HCT116 (cell line): ENCODE results near the gene LY6G6C. TPM values are rescaled to one million over a fixed set of nuclear protein-coding genes. Genes with fewer than 3 reads are reported as not detected.

Experiments used
- ATAC-seq: fragments of 200-7000 bp; cut with Tn5 transposase; 2 replicates; pipeline ENCODE4 v1.9.1; 2020; ENCODE audit warnings: mild to moderate bottlenecking, moderate library complexity
- BruUV-seq: library from RNA; stranded (reverse); fragments of 400-500 nt; replicated peaks from 2 replicates; lab custom pipeline; 2021; lab: Mats Ljungman, UMichigan
- CTCF ChIA-PET: fragments of 300-600 bp; sonication (Branson Sonifier 250); formaldehyde crosslinking; loops from one replicate; lab custom pipeline; 2021; ENCODE audit warnings: antibody characterized with exemption; lab: Charles Lee
- POLR2A ChIA-PET: fragments of 300-600, 350-600 bp; sonication (Branson Sonifier 250); formaldehyde crosslinking; loops from one replicate; lab custom pipeline; 2021; ENCODE audit warnings: antibody characterized with exemption; lab: Charles Lee
- RAD21 ChIA-PET, 2 experiments: fragments of 300-600 bp; sonication (Branson Sonifier 250); formaldehyde crosslinking; loops; one replicate each; lab custom pipeline; 2023; ENCODE audit warnings: low total read pairs in 2 of 2; ENCODE audit not compliant: uncharacterized antibody in 2 of 2, unreplicated experiment in 2 of 2, low non-redundant PET in 1 of 2; lab: Charles Lee
- DNase-seq: peaks from one replicate; pipeline ENCODE4 v3.0.0-alpha.2; 2010; ENCODE audit warnings: low read depth, low spot score
- H2AFZ ChIP-seq: fragments of 200-600 bp; shearing (Covaris generic), sonication (generic); 2 replicates; pipeline ENCODE4 v1.6.1; 2017; ENCODE audit warnings: low read depth, mixed run types, mixed read lengths, antibody characterized with exemption, low read length; ENCODE audit not compliant: poor library complexity, severe bottlenecking
- H3K27ac ChIP-seq: 2 replicates; pipeline ENCODE4 v1.5.1; 2012; ENCODE audit warnings: low read depth, low read length
- H3K27me3 ChIP-seq: fragments of 200-600 bp; sonication (generic); 2 replicates; pipeline ENCODE4 v1.6.1; 2016; ENCODE audit warnings: mixed run types, low read length, mixed read lengths; ENCODE audit not compliant: insufficient read depth
- H3K36me3 ChIP-seq, 2 experiments: fragments of 200-500 bp in 1 of 2; fragments of 200-600 bp in 1 of 2; sonication (Bioruptor generic) in 1 of 2; sonication (generic) in 1 of 2; 2 replicates each; pipeline versions ENCODE4 v1.5.1 to v1.6.1; 2014 to 2016; ENCODE audit warnings: low read length in 2 of 2, inconsistent platforms in 1 of 2, mixed read lengths in 1 of 2, mixed run types in 1 of 2; ENCODE audit not compliant: insufficient read depth in 2 of 2, control insufficient read depth in 1 of 2
- H3K4me1 ChIP-seq, 2 experiments: fragments of 200-600 bp in 1 of 2; sonication (generic) in 1 of 2; 2 replicates each; pipeline versions ENCODE4 v1.5.1 to v1.6.1; 2012 to 2017; ENCODE audit warnings: low read length in 2 of 2, inconsistent platforms in 1 of 2, mild to moderate bottlenecking in 1 of 2, mixed read lengths in 1 of 2, mixed run types in 1 of 2, moderate library complexity in 1 of 2; ENCODE audit not compliant: insufficient read depth in 2 of 2, control insufficient read depth in 1 of 2
- H3K4me2 ChIP-seq: fragments of 200-600 bp; sonication (generic); 2 replicates; pipeline ENCODE4 v1.6.1; 2017; ENCODE audit warnings: mixed run types, low read length, mixed read lengths
- H3K4me3 ChIP-seq, 2 experiments: fragments of 200-600 bp in 1 of 2; sonication (generic) in 1 of 2; replicated peaks in 1 of 2; 2 replicates each; pipeline ENCODE4 v1.5.1; 2011 to 2016; ENCODE audit warnings: low read length in 2 of 2, control low read depth in 1 of 2, low read depth in 1 of 2, mild to moderate bottlenecking in 1 of 2, mixed read lengths in 1 of 2, mixed run types in 1 of 2
- H3K79me2 ChIP-seq: fragments of 200-600 bp; sonication (generic); 2 replicates; pipeline ENCODE4 v1.6.1; 2017; ENCODE audit warnings: mild to moderate bottlenecking, mixed run types, low read length, moderate library complexity, mixed read lengths; ENCODE audit not compliant: insufficient read depth
- H3K9ac ChIP-seq: fragments of 200-600 bp; sonication (generic); 2 replicates; pipeline ENCODE4 v1.6.1; 2016; ENCODE audit warnings: low read length, mixed read lengths
- H3K9me2 ChIP-seq: fragments of 200-600 bp; sonication (generic), shearing (Covaris generic); 2 replicates; pipeline ENCODE4 v1.6.1; 2017; ENCODE audit warnings: mixed run types, mild to moderate bottlenecking, moderate library complexity; ENCODE audit not compliant: insufficient read depth
- H3K9me3 ChIP-seq, 2 experiments: fragments of 200-500 bp in 1 of 2; fragments of 200-600 bp in 1 of 2; sonication (Bioruptor generic) in 1 of 2; sonication (generic) in 1 of 2; 2 replicates each; pipeline ENCODE4 v1.6.1; 2014 to 2017; ENCODE audit warnings: low read length in 2 of 2, mixed read lengths in 2 of 2, inconsistent platforms in 1 of 2, low read depth in 1 of 2, mild to moderate bottlenecking in 1 of 2, mixed run types in 1 of 2, moderate library complexity in 1 of 2; ENCODE audit not compliant: control insufficient read depth in 1 of 2, insufficient read depth in 1 of 2
- H4K20me1 ChIP-seq: fragments of 200-600 bp; sonication (generic), shearing (Covaris generic); 2 replicates; pipeline ENCODE4 v1.6.1; 2017; ENCODE audit warnings: mixed run types, mild to moderate bottlenecking, moderate library complexity; ENCODE audit not compliant: insufficient read depth
- ATF3 ChIP-seq: IDR thresholded peaks from 2 replicates; pipeline ENCODE4 v1.6.1; 2012
- CBX3 ChIP-seq: IDR thresholded peaks from 2 replicates; pipeline ENCODE4 v1.6.1; 2012; ENCODE audit warnings: low read depth
- CEBPB ChIP-seq: IDR thresholded peaks from 2 replicates; pipeline ENCODE4 v1.6.1; 2012; ENCODE audit warnings: low read depth
- ELF1 ChIP-seq: IDR thresholded peaks from 2 replicates; pipeline ENCODE4 v1.6.1; 2012; ENCODE audit warnings: low read depth, borderline replicate concordance
- EZH2 ChIP-seq: fragments of 200-600 bp; sonication (generic); IDR thresholded peaks from 2 replicates; pipeline ENCODE4 v1.6.1; 2017; ENCODE audit warnings: antibody characterized with exemption, mixed run types
- EZH2phosphoT487 ChIP-seq: fragments of 200-600 bp; IDR thresholded peaks from 2 replicates; pipeline ENCODE4 v1.6.1; 2018; ENCODE audit warnings: antibody characterized with exemption, borderline replicate concordance
- FOSL1 ChIP-seq: IDR thresholded peaks from 2 replicates; pipeline ENCODE4 v1.6.1; 2012; ENCODE audit warnings: low read depth
- MAX ChIP-seq: IDR thresholded peaks from 2 replicates; pipeline ENCODE4 v1.6.1; 2012
- RAD21 ChIP-seq: IDR thresholded peaks from 2 replicates; pipeline ENCODE4 v1.6.1; 2012; ENCODE audit warnings: low read depth, mild to moderate bottlenecking
- REST ChIP-seq: IDR thresholded peaks from 2 replicates; pipeline ENCODE4 v1.6.1; 2012; ENCODE audit warnings: low read depth
- SIN3A ChIP-seq: IDR thresholded peaks from 2 replicates; pipeline ENCODE4 v1.6.1; 2012; ENCODE audit warnings: low read depth
- SP1 ChIP-seq: IDR thresholded peaks from 2 replicates; pipeline ENCODE4 v1.6.1; 2012; ENCODE audit warnings: low read depth
- SRF ChIP-seq: IDR thresholded peaks from 2 replicates; pipeline ENCODE4 v1.6.1; 2012; ENCODE audit warnings: low read depth
- TCF7L2 ChIP-seq: IDR thresholded peaks from 2 replicates; pipeline ENCODE4 v1.7.0; 2011; ENCODE audit warnings: borderline replicate concordance, inconsistent platforms; ENCODE audit not compliant: insufficient read depth, insufficient read length; ENCODE audit errors: extremely low read depth
- ZFX ChIP-seq: fragments of 450-650 bp; IDR thresholded peaks from 2 replicates; pipeline ENCODE4 v1.6.1; 2017
- ZNF274 ChIP-seq: fragments of 200-500 bp; sonication (Bioruptor generic); IDR thresholded peaks from 2 replicates; pipeline ENCODE4 v1.6.1; 2014; ENCODE audit warnings: mild to moderate bottlenecking, low read depth, low read length, inconsistent platforms
- intact Hi-C: fragments of 100-400 bp; cut with micrococcal nuclease; formaldehyde crosslinking; loops from 2 replicates; pipeline ENCODE4 v1.10.0; 2022
- total RNA-seq: library from RNA; stranded (reverse); gene quantifications from one replicate; pipeline ENCODE4 v1.2.1, GENCODE V29; 2021; ENCODE audit not compliant: unreplicated experiment

Gene LY6G6C
- total RNA-seq, 1 experiment from 2014 or later: 0.54 TPM

- TF ChIP-seq EZH2phosphoT487 (no peak), REST (no peak), ELF1 (no peak), MAX (no peak)
- TF ChIP-seq, all 23 proteins: peak for 4
Measured at GRCh38 chr6:31680226-31681134, 41.1 kb downstream of the LY6G6C start, which contains the start of gene LY6G5C (continued).

GRCh38 chr6:31677955-31678354 is 43.6 kb downstream of the LY6G6C start:
- ChIA-PET RAD21 (interaction anchor here in 1 of 2 experiments (0.5 kb wide), 1 partner anchor 27 kb away, joined by 3 read pairs; no protein-coding TSS in a partner anchor), POLR2A (no interaction called here), CTCF (no interaction called here)
- Histone ChIP-seq H2AFZ (no peak overlapping the region), H3K9me2 (no peaks in the 10 kb centered on the region), H3K36me3 (no peaks in the 10 kb centered on the region; a peak in 1 of 4 replicates), H3K9ac (no peak overlapping the region), H4K20me1 (no peaks in the 10 kb centered on the region), H3K4me1 (peaks cover 4 to 19% of the 10 kb centered on the region in 2 experiments; a peak in 3 of 4 replicates), H3K4me2 (no peak overlapping the region), H3K27me3 (no peaks in the 10 kb centered on the region), H3K9me3 (no peaks in the 10 kb centered on the region), H3K79me2 (no peaks in the 10 kb centered on the region), H3K4me3 (no peak overlapping the region), H3K27ac (no peak overlapping the region)
- ATAC-seq (no peak), DNase-seq (no peak)
- TF ChIP-seq FOSL1 (no peak), ATF3 (no peak), RAD21 (no peak), SRF (no peak), MAX (no peak), CEBPB (no peak), TCF7L2 (no peak), REST (no peak), ZNF274 (no peak), CBX3 (no peak), ZFX (no peak), EZH2 (no peak), SP1 (no peak), SIN3A (no peak), EZH2phosphoT487 (no peak)
- intact Hi-C loops: no loop called here
- BruUV-seq: no TSS peak
